Stomach smooth muscle (tissue), 2 donors: Measurements from ENCODE around the gene TPSB2.
"Not testable (repeated sequence)": the region's sequence is repeated elsewhere in the genome, so short reads cannot be mapped to it uniquely, and the experiment has no call there.

Experiments
- H3K27ac ChIP-seq: one replicate; pipeline ENCODE4 v1.7.0; 2013; ENCODE audit warnings: mild to moderate bottlenecking, low read length, inconsistent platforms
- H3K27me3 ChIP-seq, 2 donors: one replicate each; pipeline ENCODE4 v1.7.0; 2013; ENCODE audit warnings: low read length in 2 of 2; ENCODE audit not compliant: insufficient read depth in 2 of 2, control insufficient read depth in 1 of 2
- H3K36me3 ChIP-seq, 2 donors: one replicate each; pipeline ENCODE4 v1.7.0; 2013; ENCODE audit warnings: low read length in 2 of 2; ENCODE audit not compliant: control insufficient read depth in 2 of 2, insufficient read depth in 2 of 2
- H3K4me1 ChIP-seq: one replicate; pipeline ENCODE4 v1.7.0; 2013; ENCODE audit warnings: low read length; ENCODE audit not compliant: control insufficient read depth, insufficient read depth
- H3K4me3 ChIP-seq, 2 donors: one replicate each; pipeline ENCODE4 v1.7.0; 2013; ENCODE audit warnings: low read length in 2 of 2
- H3K9ac ChIP-seq, 2 donors: one replicate each; pipeline ENCODE4 v1.7.0; 2013; ENCODE audit warnings: low read length in 2 of 2, mild to moderate bottlenecking in 1 of 2
- H3K9me3 ChIP-seq, 2 donors: one replicate each; pipeline ENCODE4 v1.7.0; 2013; ENCODE audit warnings: low read length in 2 of 2; ENCODE audit not compliant: control insufficient read depth in 2 of 2
- donor health status: healthy.
- donor health status: Pancreatic carcinoma.

The TPSB2 gene

GRCh38 chr16:1249031-1249755, 19.2 kb upstream of the TPSB2 start:
- H3K27ac ChIP-seq, H3K9ac ChIP-seq, H3K4me1 ChIP-seq, H3K4me3 ChIP-seq, H3K27me3 ChIP-seq, H3K36me3 ChIP-seq, H3K9me3 ChIP-seq: not testable (repeated sequence)

- H3K36me3 ChIP-seq, H3K27ac ChIP-seq, H3K9me3 ChIP-seq, H3K9ac ChIP-seq, H3K4me3 ChIP-seq, H3K4me1 ChIP-seq: not testable (repeated sequence)
- H3K27me3 ChIP-seq: peaks cover 0 to 11% of the 10 kb centered on the region in 2 donors
These were observed 18.0 kb upstream of the TPSB2 start for GRCh38 chr16:1247903-1248537.

GRCh38 chr16:1245452-1246020, 15.6 kb upstream of the TPSB2 start:
- Histone ChIP-seq H3K4me1 (no peaks in the 10 kb centered on the region), H3K27me3 (peaks cover 0 to 11% of the 10 kb centered on the region in 2 donors), H3K4me3 (no peak overlapping the region), H3K36me3 (no peaks in the 10 kb centered on the region), H3K27ac (no peak overlapping the region), H3K9me3 (no peaks in the 10 kb centered on the region), H3K9ac (no peak overlapping the region)

GRCh38 chr16:1244881-1245280, 14.9 kb upstream of the TPSB2 start:
- H3K27ac ChIP-seq: no peak overlapping the region
- H3K36me3 ChIP-seq: no peaks in the 10 kb centered on the region
- no peaks in the 10 kb centered on the region for H3K9me3 ChIP-seq
- H3K4me1 ChIP-seq: no peaks in the 10 kb centered on the region
- peaks cover 0 to 11% of the 10 kb centered on the region in 2 donors for H3K27me3 ChIP-seq
- no peak overlapping the region for H3K4me3 ChIP-seq
- H3K9ac ChIP-seq: no peak overlapping the region

GRCh38 chr16:1243907-1244850, 14.2 kb upstream of the TPSB2 start:
- H3K4me1 ChIP-seq, H3K36me3 ChIP-seq, H3K9ac ChIP-seq, H3K27ac ChIP-seq, H3K4me3 ChIP-seq, H3K9me3 ChIP-seq: not testable (repeated sequence)
- peaks cover 0 to 11% of the 10 kb centered on the region in 2 donors for H3K27me3 ChIP-seq

GRCh38 chr16:1243363-1243762, 13.4 kb upstream of the TPSB2 start:
- peaks cover 0 to 11% of the 10 kb centered on the region in 2 donors for H3K27me3 ChIP-seq
- not testable (repeated sequence) for H3K9me3 ChIP-seq

GRCh38 chr16:1241081-1241480, 11.1 kb upstream of the TPSB2 start:
- H3K27me3 ChIP-seq: peaks cover 0 to 13% of the 10 kb centered on the region in 2 donors
- not testable (repeated sequence) for H3K4me1 ChIP-seq, H3K4me3 ChIP-seq, H3K9me3 ChIP-seq, H3K9ac ChIP-seq, H3K27ac ChIP-seq, H3K36me3 ChIP-seq

More at GRCh38 chr16:1243363-1243762, 13.4 kb upstream of the TPSB2 start:
- not testable (repeated sequence) for H3K4me3 ChIP-seq, H3K4me1 ChIP-seq, H3K9ac ChIP-seq, H3K36me3 ChIP-seq, H3K27ac ChIP-seq

- H3K4me3 ChIP-seq, H3K36me3 ChIP-seq, H3K9me3 ChIP-seq, H3K9ac ChIP-seq, H3K4me1 ChIP-seq, H3K27ac ChIP-seq: not testable (repeated sequence)
- H3K27me3 ChIP-seq: peaks cover 0 to 10% of the 10 kb centered on the region in 2 donors
These were observed 10.5 kb upstream of the TPSB2 start, which contains the start of gene TPSAB1 for GRCh38 chr16:1240436-1240835. Gene TPSAB1, plus strand, starts transcription at chr16:1240705. Its CDS starts 234 bp downstream, at chr16:1240939.

GRCh38 chr16:1239575-1239974, 9.6 kb upstream of the TPSB2 start:
- H3K4me1 ChIP-seq, H3K9me3 ChIP-seq, H3K4me3 ChIP-seq, H3K27me3 ChIP-seq, H3K27ac ChIP-seq, H3K36me3 ChIP-seq, H3K9ac ChIP-seq: not testable (repeated sequence)

- not testable (repeated sequence) for H3K4me1 ChIP-seq, H3K27me3 ChIP-seq, H3K9ac ChIP-seq, H3K9me3 ChIP-seq, H3K36me3 ChIP-seq, H3K27ac ChIP-seq, H3K4me3 ChIP-seq
These were observed 8.9 kb upstream of the TPSB2 start for GRCh38 chr16:1238909-1239308.
